SK-N-SH (cell line): ENCODE results near the gene SYT7.

ENCODE experiments used
- CTCF ChIP-seq: fragments of 200-600 bp; sonication (generic); IDR thresholded peaks from 2 replicates; pipeline ENCODE4 v1.6.1; 2017; ENCODE audit warnings: antibody characterized with exemption, mild to moderate bottlenecking, moderate library complexity
- EP300 ChIP-seq, 2 experiments: IDR thresholded peaks; 2 replicates each; pipeline versions ENCODE4 v1.4.0 to v1.6.1; 2012; ENCODE audit warnings: borderline replicate concordance in 1 of 2, low read depth in 1 of 2, low read length in 1 of 2
- EZH2phosphoT487 ChIP-seq: fragments of 200-600 bp; sonication (generic); IDR thresholded peaks from 2 replicates; pipeline ENCODE4 v1.6.1; 2017; ENCODE audit warnings: low read depth, mixed run types, mild to moderate bottlenecking, antibody characterized with exemption, moderate library complexity, borderline replicate concordance
- PBX3 ChIP-seq: IDR thresholded peaks from 2 replicates; pipeline ENCODE4; 2012
- REST ChIP-seq: IDR thresholded peaks from 2 replicates; pipeline ENCODE4 v1.6.1; 2012; ENCODE audit warnings: mild to moderate bottlenecking, low read depth, low read length, moderate library complexity
- RXRA ChIP-seq: IDR thresholded peaks from 2 replicates; pipeline ENCODE4 v1.4.0; 2012; ENCODE audit warnings: low read depth, mild to moderate bottlenecking, borderline replicate concordance
- TCF12 ChIP-seq: IDR thresholded peaks from 2 replicates; pipeline ENCODE4 v1.4.0; 2012

- TF ChIP-seq REST: no peak
- no peak for TF ChIP-seq CTCF
- TF ChIP-seq RXRA: no peak
- TF ChIP-seq EZH2phosphoT487: no peak
- TF ChIP-seq TCF12: no peak
- TF ChIP-seq PBX3: no peak
- TF ChIP-seq EP300 (IDR thresholded peaks at IDR 0.05; ENCODE audit: borderline replicate concordance in 1 of 2, low read depth in 1 of 2, low read length in 1 of 2): no peak
Observed at GRCh38 chr11:61542024-61542461, 38.8 kb downstream of the SYT7 start.
